COLO668 (cell line): ENCODE data around the gene SP1.
"Not testable (repeated sequence)": the region's sequence is repeated elsewhere in the genome, so short reads cannot be mapped to it uniquely, and the experiment has no call there.

Experiments used
- DNase-seq: peaks from one replicate; lab custom pipeline; 2025; ENCODE audit not compliant: unreplicated experiment; lab: John Stamatoyannopoulos, UW

SP1 gene

GRCh38 chr12:53410951-53411350 is 31.0 kb downstream of the SP1 start:
- no peak for DNase-seq

- DNase-seq = no peak
These were observed 33.7 kb downstream of the SP1 start for GRCh38 chr12:53413485-53414204.

- DNase-seq = no peak
These were observed 34.9 kb downstream of the SP1 start for GRCh38 chr12:53414756-53415417.

- DNase-seq = not testable (repeated sequence)
These were observed 35.9 kb downstream of the SP1 start for GRCh38 chr12:53415752-53416389.

GRCh38 chr12:53417291-53417816 is 37.4 kb downstream of the SP1 start:
- not testable (repeated sequence) for DNase-seq

- no peak for DNase-seq
These were observed 38.2 kb downstream of the SP1 start for GRCh38 chr12:53418221-53418620.

GRCh38 chr12:53419756-53420155 is 39.8 kb downstream of the SP1 start:
- DNase-seq = no peak

- not testable (repeated sequence) for DNase-seq
These were observed 42.3 kb downstream of the SP1 start for GRCh38 chr12:53422247-53422646.

GRCh38 chr12:53423597-53423996 is 43.6 kb downstream of the SP1 start, which contains the start of gene AMHR2:
AMHR2 (plus strand) TSS chr12:53423855; CDS start chr12:53423935, 80 bp downstream.
- no peak for DNase-seq

- DNase-seq = no peak
These were observed 44.9 kb downstream of the SP1 start for GRCh38 chr12:53424626-53425514.

- no peak for DNase-seq
These were observed 45.7 kb downstream of the SP1 start for GRCh38 chr12:53425515-53426150.

GRCh38 chr12:53427905-53428594 is 48.1 kb downstream of the SP1 start:
- no peak for DNase-seq

- no peak for DNase-seq
These were observed 48.8 kb downstream of the SP1 start for GRCh38 chr12:53428741-53429140.

GRCh38 chr12:53430116-53430515 is 50.1 kb downstream of the SP1 start:
- no peak for DNase-seq

- no peak for DNase-seq
These were observed 51.2 kb downstream of the SP1 start for GRCh38 chr12:53431187-53431586.

- not testable (repeated sequence) for DNase-seq
These were observed 55.4 kb downstream of the SP1 start for GRCh38 chr12:53435326-53435725.

- DNase-seq = not testable (repeated sequence)
These were observed 59.6 kb downstream of the SP1 start for GRCh38 chr12:53439582-53439981.

GRCh38 chr12:53441040-53441833 is 61.3 kb downstream of the SP1 start, which contains the start of gene PRR13:
PRR13 (plus strand) TSS chr12:53441734; CDS start chr12:53442715, 981 bp downstream.
- peak; percentile 94 for DNase-seq

- DNase-seq = no peak
These were observed 64.0 kb downstream of the SP1 start for GRCh38 chr12:53443955-53444354.
